Natural killer cell treated with Interleukin-12 subunit alpha and Interleukin-12 subunit beta and Interleukin-15 and Interleukin-18, amount 100 ng/mL, for 72 hours (primary cell): Measurements from ENCODE around the gene TMEM250. TPM values are rescaled to one million over a fixed set of nuclear protein-coding genes. Genes with fewer than 3 reads are reported as not detected.

ENCODE experiments used
- ATAC-seq, 2 donors: fragments of 150-1000 bp; cut with Tn5 transposase in 1 of 2; sonication (Bioruptor Pico), chemical (Tn5 transposase) in 1 of 2; 2 replicates each; pipeline ENCODE4 v1.10.0; 2021
- DNase-seq: peaks from one replicate; pipeline ENCODE4 v3.0.0; 2022; ENCODE audit warnings: low spot score
- H3K27ac Mint-ChIP-seq, 2 donors: 1 replicate in 1 of 2; 2 replicates in 1 of 2; pipeline ENCODE4 v1.8.0; 2022; ENCODE audit warnings: mixed read lengths in 2 of 2, mild to moderate bottlenecking in 1 of 2, moderate library complexity in 1 of 2
- H3K27me3 Mint-ChIP-seq, 2 donors: 1 replicate in 1 of 2; 2 replicates in 1 of 2; pipeline ENCODE4 v1.8.0; 2022; ENCODE audit warnings: mixed read lengths in 2 of 2
- H3K36me3 Mint-ChIP-seq: one replicate; pipeline ENCODE4 v1.8.0; 2022; ENCODE audit warnings: mixed read lengths
- H3K4me1 Mint-ChIP-seq, 2 donors: 1 replicate in 1 of 2; 2 replicates in 1 of 2; pipeline ENCODE4 v1.8.0; 2022; ENCODE audit warnings: low read depth in 2 of 2, mixed read lengths in 2 of 2, mild to moderate bottlenecking in 1 of 2
- H3K4me3 Mint-ChIP-seq: one replicate; pipeline ENCODE4 v1.8.0; 2022; ENCODE audit warnings: mixed read lengths
- H3K9me3 Mint-ChIP-seq: 2 replicates; pipeline ENCODE4 v1.8.0; 2022; ENCODE audit warnings: mixed read lengths
- total RNA-seq, 2 donors: library from RNA; stranded (reverse); gene quantifications; one replicate each; pipeline ENCODE4 v1.2.3, GENCODE V29; 2022

TMEM250 gene
- total RNA-seq, 2 donors from 2014 or later, result 29.1 to 42.3 TPM

DNA sequence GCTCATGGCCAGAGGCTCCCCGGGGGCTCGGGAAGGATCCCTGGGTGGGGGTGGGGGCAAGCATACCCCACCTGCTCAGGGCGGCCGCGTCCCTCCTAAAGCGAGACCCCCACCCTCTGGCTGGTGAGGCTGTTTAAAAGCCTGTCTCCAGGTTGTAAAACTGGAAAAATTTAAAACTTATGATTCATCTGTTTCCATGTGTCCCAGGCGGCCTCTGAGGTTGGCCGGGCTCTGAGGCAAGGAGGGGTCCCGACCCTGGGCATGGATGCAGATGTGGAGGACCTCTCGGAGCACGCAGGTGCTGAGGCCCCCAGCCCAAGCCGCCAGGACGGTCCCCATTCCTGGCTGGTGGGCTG lies 24.2 kb upstream of the TMEM250 start:
- DNase-seq, result no peak
- Mint-ChIP-seq H3K27ac (no peak overlapping the region), H3K36me3 (no peaks in the 10 kb centered on the region), H3K9me3 (no peaks in the 10 kb centered on the region), H3K4me1 (no peaks in the 10 kb centered on the region), H3K4me3 (no peak overlapping the region), H3K27me3 (peaks cover 0 to 3% of the 10 kb centered on the region in 2 donors)
- no peak for ATAC-seq

DNA sequence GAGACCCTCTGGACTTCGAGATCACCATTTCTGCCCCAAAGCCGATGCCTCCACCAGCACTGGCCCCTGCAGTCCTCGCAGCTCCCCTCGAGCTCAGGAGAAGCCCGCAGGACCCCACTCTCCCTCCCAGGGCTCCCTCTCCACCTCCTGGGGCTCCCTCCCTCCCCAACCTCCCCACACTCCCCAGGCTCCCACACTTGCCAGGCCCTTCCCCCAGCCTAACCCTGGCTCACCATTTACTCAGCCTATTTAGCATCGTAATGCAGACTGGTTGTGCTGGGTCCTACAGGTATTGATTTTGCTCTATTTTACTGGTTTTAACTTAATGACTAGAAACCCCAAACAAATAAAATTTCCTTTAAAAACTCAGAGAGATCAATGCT lies 23.7 kb upstream of the TMEM250 start:
- ATAC-seq, result no peak
- peaks cover 0 to 3% of the 10 kb centered on the region in 2 donors for H3K27me3 Mint-ChIP-seq
- H3K4me1 Mint-ChIP-seq, result no peaks in the 10 kb centered on the region
- DNase-seq, result no peak
- no peaks in the 10 kb centered on the region for H3K36me3 Mint-ChIP-seq
- H3K9me3 Mint-ChIP-seq, result no peaks in the 10 kb centered on the region
- no peak overlapping the region for H3K4me3 Mint-ChIP-seq
- no peak overlapping the region for H3K27ac Mint-ChIP-seq

DNA sequence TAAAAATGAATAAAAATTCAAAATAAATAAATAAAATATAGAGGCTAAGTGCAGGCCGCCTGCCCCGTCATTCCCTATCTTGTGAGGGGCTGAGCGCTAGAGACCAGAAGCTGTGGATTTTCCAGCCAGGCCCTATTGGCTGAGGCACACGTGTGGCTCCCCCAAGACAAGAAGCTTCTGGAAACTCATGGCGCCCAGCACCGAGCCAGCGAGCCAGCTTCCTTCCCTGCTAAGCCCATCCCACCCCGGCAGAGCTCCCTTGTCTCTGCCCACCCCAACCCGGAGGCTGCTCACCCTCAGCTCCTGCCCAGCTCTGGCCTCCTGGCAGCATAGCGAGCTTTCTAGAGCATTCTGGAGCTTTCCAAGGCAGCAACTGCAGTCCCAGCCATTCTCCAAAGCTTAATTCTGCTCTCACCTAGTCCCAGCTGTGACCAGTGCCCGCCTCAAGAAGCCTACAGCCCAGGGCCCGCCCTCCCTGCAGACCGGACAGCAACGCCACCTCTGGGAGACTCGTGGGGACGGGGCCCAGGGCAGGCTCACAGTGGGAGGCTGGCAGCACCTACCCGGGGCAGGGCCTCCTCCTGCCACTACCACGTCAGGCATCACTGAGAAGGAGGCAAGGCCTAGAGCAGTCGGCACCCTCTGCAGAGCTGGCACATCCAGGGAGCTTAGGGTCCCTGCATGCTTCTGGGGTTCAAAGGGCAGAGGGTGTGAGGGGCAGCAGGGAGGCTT lies 23.2 kb upstream of the TMEM250 start:
- Mint-ChIP-seq H3K27ac (no peak overlapping the region), H3K36me3 (no peaks in the 10 kb centered on the region), H3K27me3 (peaks cover 0 to 3% of the 10 kb centered on the region in 2 donors), H3K4me1 (no peaks in the 10 kb centered on the region), H3K4me3 (no peak overlapping the region), H3K9me3 (no peaks in the 10 kb centered on the region)
- DNase-seq, result no peak
- ATAC-seq, result no peak

DNA sequence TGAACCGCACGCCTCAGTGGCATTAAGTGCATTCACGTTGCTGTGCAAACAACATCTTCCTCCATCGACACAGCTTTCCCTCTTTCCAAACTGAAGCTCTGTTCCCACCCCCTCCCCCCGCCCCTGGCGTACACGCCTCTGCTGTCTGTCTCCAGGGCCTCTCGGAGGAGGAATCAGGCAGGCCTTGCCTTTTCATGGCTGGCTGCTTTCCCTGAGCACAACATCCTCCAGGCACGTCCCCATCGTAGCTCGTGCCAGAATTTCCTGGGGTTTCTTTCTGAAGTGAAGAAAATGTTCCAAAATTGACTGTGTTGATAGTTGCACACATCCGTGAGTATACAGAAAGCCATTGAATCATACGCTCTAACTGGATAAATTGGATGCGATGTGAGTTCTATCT lies 22.3 kb upstream of the TMEM250 start:
- no peaks in the 10 kb centered on the region for H3K27me3 Mint-ChIP-seq
- H3K4me1 Mint-ChIP-seq, result no peaks in the 10 kb centered on the region
- no peak overlapping the region for H3K4me3 Mint-ChIP-seq
- ATAC-seq, result no peak
- H3K36me3 Mint-ChIP-seq, result no peaks in the 10 kb centered on the region
- H3K27ac Mint-ChIP-seq, result no peak overlapping the region
- no peaks in the 10 kb centered on the region for H3K9me3 Mint-ChIP-seq
- no peak for DNase-seq

DNA sequence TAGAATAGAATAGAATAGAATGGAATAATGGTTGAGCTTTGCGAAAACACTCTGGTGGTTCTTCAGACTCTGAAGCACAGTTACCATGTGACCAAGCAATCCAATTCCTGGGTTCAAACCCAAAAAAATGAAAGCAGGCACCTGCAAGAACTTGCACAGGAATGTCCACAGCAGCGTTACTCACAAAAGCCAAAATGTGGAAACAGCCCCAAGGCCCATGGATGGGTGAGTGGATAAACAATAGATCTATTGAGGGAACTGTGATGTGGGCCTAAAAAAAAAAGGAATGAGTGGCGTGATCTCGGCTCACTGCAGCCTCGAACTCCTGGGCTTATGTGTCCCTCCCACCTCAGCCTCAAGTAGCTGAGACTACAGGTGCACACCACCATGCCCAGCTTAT lies 21.4 kb upstream of the TMEM250 start:
- Mint-ChIP-seq H3K9me3 (no peaks in the 10 kb centered on the region), H3K4me3 (no peak overlapping the region), H3K27me3 (no peaks in the 10 kb centered on the region), H3K4me1 (no peaks in the 10 kb centered on the region), H3K36me3 (no peaks in the 10 kb centered on the region), H3K27ac (no peak overlapping the region)
- ATAC-seq (no peak), DNase-seq (no peak)

DNA sequence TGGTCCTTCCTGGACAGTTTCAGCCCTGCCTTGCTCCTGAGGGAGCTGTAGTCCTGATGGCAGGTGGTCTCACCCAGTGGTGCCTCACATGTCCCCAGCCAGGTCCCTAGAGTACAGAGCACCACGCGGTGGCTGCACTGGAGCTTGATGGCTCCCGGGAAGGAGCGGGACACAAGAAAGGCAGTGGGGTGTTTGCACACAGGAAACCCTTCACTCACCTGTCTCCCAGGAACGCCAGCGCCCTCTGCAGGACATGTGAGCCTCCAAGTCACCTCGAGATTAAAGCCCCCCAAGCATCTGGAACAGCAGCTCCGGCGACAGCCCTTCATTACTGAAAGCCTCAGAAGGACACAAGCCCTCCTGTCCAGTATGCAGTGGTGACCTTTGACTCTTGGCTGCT lies 19.9 kb upstream of the TMEM250 start:
- no peaks in the 10 kb centered on the region for H3K9me3 Mint-ChIP-seq
- DNase-seq, result no peak
- H3K27me3 Mint-ChIP-seq, result peaks cover 5 to 8% of the 10 kb centered on the region in 2 donors
- no peak for ATAC-seq
- no peaks in the 10 kb centered on the region for H3K36me3 Mint-ChIP-seq
- H3K4me1 Mint-ChIP-seq, result peaks cover 0 to 5% of the 10 kb centered on the region in 2 donors
- no peak overlapping the region for H3K27ac Mint-ChIP-seq
- no peak overlapping the region for H3K4me3 Mint-ChIP-seq

DNA sequence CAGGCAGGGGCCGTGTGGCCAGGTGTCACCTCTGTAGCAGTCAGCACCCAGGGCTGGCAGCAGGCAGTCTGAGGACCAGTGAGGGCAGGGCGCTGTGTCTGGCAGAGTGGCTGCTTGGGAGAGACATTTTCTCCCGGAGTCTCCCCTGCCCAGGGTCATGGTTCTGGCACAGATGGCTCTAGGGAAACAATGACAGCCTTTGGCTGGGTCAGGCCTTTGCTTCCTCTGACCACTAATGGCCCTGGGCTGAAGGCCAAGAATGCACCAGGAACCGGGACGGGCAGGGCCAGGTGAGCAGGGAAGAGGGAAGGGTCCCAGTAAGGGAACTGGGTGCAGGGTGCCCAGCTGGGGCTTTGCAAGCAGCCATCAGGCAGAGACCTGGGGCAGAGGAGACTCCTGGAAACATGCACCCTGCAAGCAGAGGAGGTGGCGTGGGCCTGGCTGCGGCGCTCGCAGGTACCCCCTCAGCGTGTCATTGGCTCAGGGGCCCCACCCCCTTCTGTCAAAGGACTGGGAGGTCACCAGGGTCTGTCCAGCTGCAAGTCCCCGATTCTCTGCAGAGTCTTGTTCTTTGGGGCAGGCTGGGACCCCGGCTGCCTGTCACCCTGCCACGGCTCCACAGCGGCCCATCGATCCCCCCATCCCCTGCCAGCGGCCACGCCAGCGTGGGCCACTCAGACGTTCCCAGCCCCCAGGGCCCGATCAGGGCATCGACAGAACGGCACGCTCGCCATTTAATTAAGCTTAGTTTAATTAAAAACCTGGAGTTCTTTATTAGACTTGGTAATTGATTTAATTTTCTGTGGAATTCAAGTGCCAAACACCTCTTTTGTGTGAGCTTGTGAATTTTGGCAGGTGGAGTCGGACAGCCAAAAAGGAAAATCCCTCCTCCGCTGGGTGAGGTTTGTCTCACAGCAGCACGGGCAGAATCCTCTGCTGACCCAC lies 18.9 kb upstream of the TMEM250 start:
- Mint-ChIP-seq H3K4me1 (peaks cover 0 to 7% of the 10 kb centered on the region in 2 donors), H3K27ac (no peak overlapping the region), H3K36me3 (no peaks in the 10 kb centered on the region), H3K27me3 (peaks cover 7 to 9% of the 10 kb centered on the region in 2 donors), H3K9me3 (no peaks in the 10 kb centered on the region), H3K4me3 (no peak overlapping the region)
- DNase-seq (no peak), ATAC-seq (no peak)

DNA sequence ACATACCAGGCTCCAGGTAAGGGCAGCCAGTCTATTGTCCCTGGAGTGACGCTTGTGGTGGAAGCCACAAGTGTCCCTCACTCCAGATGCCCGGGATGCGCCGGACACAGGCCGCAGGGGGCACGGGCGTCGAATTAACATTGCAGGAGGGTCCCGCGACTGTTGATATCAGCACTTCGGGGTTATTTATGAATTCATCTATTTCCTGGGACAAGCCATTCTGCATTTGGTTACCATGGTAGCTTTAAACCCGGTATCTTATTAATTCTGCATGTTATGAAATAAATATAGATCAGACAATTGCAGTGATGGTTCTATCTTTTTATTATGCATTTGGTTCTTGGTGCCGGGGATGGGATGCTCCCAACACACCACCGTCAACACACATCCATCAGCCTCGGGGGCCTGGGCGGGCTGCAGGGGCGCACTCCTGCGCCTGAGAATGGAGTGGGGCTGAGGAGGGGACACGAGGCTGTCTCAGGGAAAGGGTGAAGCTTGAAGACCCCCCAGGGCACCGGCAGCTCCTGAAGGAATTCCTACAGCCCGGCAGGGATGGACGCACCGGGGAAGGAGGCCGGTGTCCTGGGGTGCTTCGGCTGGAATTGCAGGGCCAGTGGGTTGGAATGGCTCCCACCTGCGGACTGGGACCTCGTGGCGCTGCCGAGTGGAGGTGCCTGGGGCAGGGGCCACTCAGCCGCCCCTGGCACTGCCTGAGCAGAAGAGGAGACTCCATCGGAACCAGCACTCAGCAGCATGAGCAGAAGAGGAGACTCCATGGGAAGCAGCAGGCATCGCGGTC lies 17.7 kb upstream of the TMEM250 start:
- DNase-seq, result no peak
- Mint-ChIP-seq H3K4me1 (peaks cover 0 to 7% of the 10 kb centered on the region in 2 donors), H3K27ac (no peak overlapping the region), H3K36me3 (no peaks in the 10 kb centered on the region), H3K27me3 (peaks cover 9 to 12% of the 10 kb centered on the region in 2 donors), H3K9me3 (no peaks in the 10 kb centered on the region), H3K4me3 (no peak overlapping the region)
- ATAC-seq, result no peak

DNA sequence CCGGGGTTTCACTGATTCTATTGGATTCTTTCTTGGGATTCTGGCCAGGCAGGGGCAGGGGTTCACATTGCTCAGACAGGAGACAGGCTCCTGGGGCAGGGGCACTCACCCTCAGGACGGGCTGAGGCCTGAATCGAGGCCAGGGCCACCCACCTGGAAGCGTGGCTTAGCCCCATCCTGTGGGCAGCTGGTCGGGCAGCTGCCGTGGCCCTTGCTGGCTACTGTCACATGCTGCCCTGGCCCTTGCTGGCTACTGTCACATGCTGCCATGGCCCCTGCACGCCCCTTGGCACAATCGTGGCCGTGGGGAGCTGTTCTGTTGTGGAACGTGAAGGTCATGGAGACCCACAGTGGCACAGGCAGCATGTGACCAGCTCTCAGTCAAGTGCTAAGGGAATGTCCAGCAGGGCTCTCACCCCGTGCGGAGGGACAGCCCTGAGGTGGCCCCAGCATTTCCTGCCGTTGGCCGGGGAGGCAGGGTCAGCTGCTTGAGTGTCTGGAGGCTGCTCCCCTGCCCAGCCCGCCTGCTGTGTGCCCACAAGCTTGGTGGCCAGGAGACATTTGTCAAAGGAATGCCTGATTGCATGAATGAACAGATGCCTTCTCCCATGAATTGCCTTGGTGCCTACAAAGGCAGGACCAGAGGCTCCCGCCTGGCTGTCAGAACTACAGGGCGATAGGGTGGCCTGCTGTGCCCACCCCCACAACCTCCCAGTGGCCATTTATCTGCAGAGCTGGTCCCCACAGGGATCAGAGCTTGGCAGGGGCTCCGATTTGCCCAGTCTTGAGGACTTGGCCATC lies 16.9 kb upstream of the TMEM250 start:
- peaks cover 0 to 7% of the 10 kb centered on the region in 2 donors for H3K4me1 Mint-ChIP-seq
- no peak overlapping the region for H3K4me3 Mint-ChIP-seq
- H3K27me3 Mint-ChIP-seq, result peaks cover 9 to 17% of the 10 kb centered on the region in 2 donors
- ATAC-seq, result no peak
- H3K27ac Mint-ChIP-seq, result no peak overlapping the region
- DNase-seq, result no peak
- H3K9me3 Mint-ChIP-seq, result no peaks in the 10 kb centered on the region
- H3K36me3 Mint-ChIP-seq, result no peaks in the 10 kb centered on the region

DNA sequence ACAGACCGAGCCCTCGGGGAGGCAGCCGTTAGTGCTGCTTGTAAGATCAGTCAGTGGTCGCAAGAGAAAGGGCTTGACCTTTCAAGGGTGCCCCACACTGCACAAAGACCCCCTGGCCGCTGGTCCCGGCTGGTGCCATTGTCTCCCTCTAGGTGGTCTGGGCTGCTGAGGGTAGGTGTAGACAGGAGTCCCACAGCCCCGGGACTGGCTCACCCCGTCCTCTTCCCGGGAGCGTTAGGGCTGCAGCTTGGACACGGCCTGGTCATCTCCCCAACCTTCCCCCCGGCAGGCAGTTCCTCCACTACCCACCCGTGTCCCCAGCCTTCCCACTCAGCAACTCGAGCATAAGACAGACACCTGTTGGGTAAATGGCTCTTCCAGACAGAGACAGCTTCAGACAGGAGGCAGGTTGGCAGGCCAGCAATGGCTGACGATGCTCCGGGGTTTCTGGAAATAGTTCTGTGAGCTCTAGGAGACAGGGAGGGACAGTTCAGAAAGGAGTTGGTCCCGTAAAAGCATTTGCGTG lies 15.3 kb upstream of the TMEM250 start:
- Mint-ChIP-seq H3K4me3 (peak overlapping the region; percentile 48), H3K27me3 (peaks cover 9 to 24% of the 10 kb centered on the region in 2 donors), H3K4me1 (peaks cover 0 to 7% of the 10 kb centered on the region in 2 donors), H3K27ac (no peak overlapping the region), H3K36me3 (no peaks in the 10 kb centered on the region), H3K9me3 (no peaks in the 10 kb centered on the region)
- DNase-seq (no peak), ATAC-seq (no peak)

DNA sequence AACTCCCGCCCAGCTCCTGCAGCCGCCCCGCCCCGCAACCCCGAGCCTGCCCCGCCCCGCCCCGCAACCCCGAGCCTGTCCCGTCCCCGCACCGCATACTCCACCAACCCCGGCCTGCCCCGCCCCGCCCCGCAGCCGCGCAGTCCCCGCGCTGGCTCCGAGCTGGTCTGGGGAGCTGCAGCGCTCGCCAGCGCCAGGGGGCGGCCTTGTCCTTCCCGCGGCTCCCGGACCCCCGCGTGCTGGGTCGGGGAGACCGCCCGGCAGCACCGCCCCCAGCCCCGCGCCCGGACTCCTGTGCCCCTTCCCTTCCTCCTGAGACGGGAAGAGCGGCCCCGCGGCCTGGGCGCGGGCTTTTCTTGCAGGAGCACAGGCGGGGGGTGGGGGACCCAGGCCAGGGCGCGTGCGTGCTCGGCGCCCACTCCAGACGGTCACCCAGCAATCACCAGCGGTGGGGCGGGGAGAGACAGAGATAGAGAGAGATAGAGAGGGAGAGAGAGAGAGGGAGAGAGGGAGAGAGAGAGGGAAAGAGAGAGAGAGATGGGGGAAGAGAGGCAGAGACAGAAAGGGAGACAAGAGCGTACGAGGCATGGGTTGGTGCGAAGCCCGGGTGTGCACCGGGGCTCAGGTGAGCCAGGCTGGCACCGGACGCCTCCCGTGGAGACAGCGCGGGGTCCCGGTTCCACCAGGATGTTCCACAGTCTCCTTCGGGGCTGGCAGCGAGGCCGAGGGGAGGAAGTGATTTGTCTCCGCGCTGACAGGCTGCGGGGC lies 14.7 kb upstream of the TMEM250 start:
- H3K36me3 Mint-ChIP-seq, result no peaks in the 10 kb centered on the region
- H3K9me3 Mint-ChIP-seq, result no peaks in the 10 kb centered on the region
- peaks cover 9 to 27% of the 10 kb centered on the region in 2 donors for H3K27me3 Mint-ChIP-seq
- H3K4me1 Mint-ChIP-seq, result peaks cover 0 to 7% of the 10 kb centered on the region in 2 donors
- DNase-seq (no peak), ATAC-seq (peak; percentile 52 to 55)
- H3K27ac Mint-ChIP-seq, result no peak overlapping the region
- H3K4me3 Mint-ChIP-seq, result peak overlapping the region; percentile 48

DNA sequence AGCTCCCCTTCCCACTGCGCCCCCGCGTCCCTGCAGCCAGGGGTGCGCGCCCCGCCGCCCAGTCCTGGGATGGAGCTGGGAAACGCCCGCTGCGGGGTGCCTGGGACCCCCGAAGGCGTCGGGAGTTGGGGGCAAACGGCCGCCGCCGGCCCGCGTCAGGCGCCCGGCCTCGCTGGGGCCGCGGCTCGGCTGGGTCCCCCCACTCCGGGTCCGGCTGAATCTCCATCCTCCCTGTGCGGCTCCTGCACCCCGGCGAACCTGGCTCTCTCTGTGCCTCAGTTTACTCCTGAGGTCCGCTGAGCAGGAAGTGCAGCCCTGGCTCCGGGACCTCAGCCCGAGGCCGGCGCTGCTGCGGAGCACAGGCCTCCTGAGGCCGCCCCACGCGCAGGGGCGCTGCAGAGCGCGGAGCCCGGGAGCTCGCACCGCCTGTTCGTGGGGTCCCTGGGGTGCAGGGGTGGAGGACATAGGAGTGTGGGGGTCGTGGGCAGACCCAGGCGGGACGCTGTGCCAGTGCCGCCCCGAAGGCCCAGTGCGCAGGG lies 13.9 kb upstream of the TMEM250 start:
- Mint-ChIP-seq H3K9me3 (no peaks in the 10 kb centered on the region), H3K27me3 (peaks cover 13 to 29% of the 10 kb centered on the region in 2 donors), H3K36me3 (no peaks in the 10 kb centered on the region), H3K27ac (no peak overlapping the region), H3K4me1 (peaks cover 0 to 7% of the 10 kb centered on the region in 2 donors), H3K4me3 (no peak overlapping the region)
- DNase-seq (no peak), ATAC-seq (no peak)
